Gastroesophageal sphincter (tissue), 3 donors: Measurements from ENCODE around the gene CAV1.

Experiments
- CTCF ChIP-seq, 4 experiments: fragments of 200-600 bp in 2 of 4; fragments of 450-650 bp in 2 of 4; sonication (generic) in 1 of 4; IDR thresholded peaks; one replicate each; pipeline ENCODE4 v1.5.1; 2017 to 2019; ENCODE audit warnings: antibody characterized with exemption in 4 of 4, mild to moderate bottlenecking in 2 of 4, moderate library complexity in 2 of 4
- EP300 ChIP-seq: sonication (generic); formaldehyde crosslinking; IDR thresholded peaks from one replicate; pipeline ENCODE4 v1.6.1; 2017; ENCODE audit warnings: antibody characterized with exemption, mild to moderate bottlenecking

GRCh38 chr7:116566666-116567065 is 41.8 kb downstream of the CAV1 start:
- TF ChIP-seq CTCF (IDR thresholded peaks at IDR 0.05), result no peak
- no peak for TF ChIP-seq EP300
